ENCODE measurements around the gene SOS1.
"Not testable (repeated sequence)": the region's sequence is repeated elsewhere in the genome, so short reads cannot be mapped to it uniquely, and the experiment has no call there.

Gene SOS1

GRCh38 chr2:39138187-39138836, 17.5 kb upstream of the SOS1 start:
- DNase-seq, result not testable (repeated sequence)

- DNase-seq, result no peak
These were observed 15.9 kb upstream of the SOS1 start for GRCh38 chr2:39136799-39137198.

GRCh38 chr2:39135690-39136259, 14.9 kb upstream of the SOS1 start:
- peak; percentile 46 for DNase-seq

- no peak for DNase-seq
These were observed 12.5 kb upstream of the SOS1 start for GRCh38 chr2:39133215-39133851.

GRCh38 chr2:39128919-39129391, 8.1 kb upstream of the SOS1 start:
- peak; percentile 96 for DNase-seq

- peak; percentile 85 for DNase-seq
These were observed 7.1 kb upstream of the SOS1 start for GRCh38 chr2:39127973-39128372.

GRCh38 chr2:39124746-39125057, 3.9 kb upstream of the SOS1 start:
- peak; percentile 43 for DNase-seq

GRCh38 chr2:39124000-39124745, 3.3 kb upstream of the SOS1 start:
- peak; percentile 98 for DNase-seq

GRCh38 chr2:39123436-39123999, 2.7 kb upstream of the SOS1 start:
- no peak for DNase-seq

GRCh38 chr2:39121523-39122063, 742 bp upstream of the SOS1 start:
- DNase-seq, result no peak

GRCh38 chr2:39120521-39120770, 405 bp downstream of the SOS1 start:
- DNase-seq, result no peak

GRCh38 chr2:39119732-39120520, 925 bp downstream of the SOS1 start:
- peak; percentile 60 for DNase-seq

- no peak for DNase-seq
These were observed 1.9 kb downstream of the SOS1 start for GRCh38 chr2:39118786-39119499.

GRCh38 chr2:39115556-39115955, 5.3 kb downstream of the SOS1 start:
- no peak for DNase-seq

- DNase-seq, result no peak
These were observed 6.1 kb downstream of the SOS1 start for GRCh38 chr2:39114771-39115170.

GRCh38 chr2:39109537-39109936, 11.3 kb downstream of the SOS1 start:
- no peak for DNase-seq

GRCh38 chr2:39108377-39108776, 12.5 kb downstream of the SOS1 start:
- no peak for DNase-seq

- DNase-seq, result no peak
These were observed 13.1 kb downstream of the SOS1 start for GRCh38 chr2:39107724-39108273.

GRCh38 chr2:39107156-39107555, 13.7 kb downstream of the SOS1 start:
- DNase-seq, result no peak

- DNase-seq, result peak; percentile 41
These were observed 20.8 kb downstream of the SOS1 start for GRCh38 chr2:39099870-39100728.
